A549 (cell line): ENCODE results near the gene FGD5. TPM values are rescaled to one million over a fixed set of nuclear protein-coding genes. Genes with fewer than 3 reads are reported as not detected.

ENCODE experiments used
- ATAC-seq, 2 experiments: fragments of 200-7000 bp in 1 of 2; fragments of >200 bp in 1 of 2; cut with Nextera tagmentation in 1 of 2; cut with Tn5 transposase in 1 of 2; 3 replicates each; pipeline versions ENCODE4 v1.8.0 to v1.9.1; 2018 to 2020; ENCODE audit warnings: mild to moderate bottlenecking in 1 of 2, moderate library complexity in 1 of 2
- CTCF ChIA-PET: fragments of 300-600 bp; sonication (Branson Sonifier 250); formaldehyde crosslinking; extraction: SDS; loops from one replicate; lab custom pipeline; 2021; ENCODE audit warnings: antibody characterized with exemption, inconsistent platforms; lab: Yijun Ruan, JAX
- POLR2A ChIA-PET: fragments of 350-600 bp; formaldehyde crosslinking; extraction: SDS; loops from one replicate; lab custom pipeline; 2021; ENCODE audit warnings: antibody characterized with exemption, inconsistent platforms; lab: Yijun Ruan, JAX
- DNase-seq, 2 experiments: peaks; one replicate each; pipeline versions ENCODE4 v3.0.0 to v3.0.0-alpha.2; 2011 to 2016; ENCODE audit warnings: low read depth in 1 of 2, low spot score in 1 of 2
- FAIRE-seq: peaks from 2 replicates; lab custom pipeline; 2011; peaks lifted over from hg19 to GRCh38; lab: Jason Lieb, UNC
- H3K27ac ChIP-seq, 2 experiments: fragments of >200 bp; sonication (Bioruptor Twin); formaldehyde crosslinking; 3 replicates each; pipeline ENCODE4 v1.5.1; 2016 to 2017
- H3K4me1 ChIP-seq: fragments of >200 bp; sonication (Bioruptor Twin); formaldehyde crosslinking; 3 replicates; pipeline ENCODE4 v1.6.1; 2016
- H3K4me2 ChIP-seq: fragments of >200 bp; sonication (Bioruptor Twin); formaldehyde crosslinking; 3 replicates; pipeline ENCODE4 v1.6.1; 2016
- H3K4me3 ChIP-seq: fragments of >200 bp; sonication (Bioruptor Twin); formaldehyde crosslinking; 3 replicates; pipeline ENCODE4 v1.5.1; 2016
- H3K9me3 ChIP-seq: fragments of >200 bp; sonication (Bioruptor Twin); formaldehyde crosslinking; 3 replicates; pipeline ENCODE4 v1.6.1; 2016
- BHLHE40 ChIP-seq: IDR thresholded peaks from 2 replicates; pipeline ENCODE4 v1.6.1; 2012; ENCODE audit warnings: low read depth, low read length, inconsistent platforms
- CBX2 ChIP-seq: fragments of 200-600 bp; sonication (generic); IDR thresholded peaks from 2 replicates; pipeline ENCODE4 v1.6.1; 2016; ENCODE audit warnings: low read depth, mild to moderate bottlenecking, borderline replicate concordance
- CEBPB ChIP-seq, 2 experiments: fragments of >200 bp in 1 of 2; sonication (Bioruptor Twin) in 1 of 2; formaldehyde crosslinking in 1 of 2; IDR thresholded peaks; 2 replicates each; pipeline ENCODE4 v1.6.1; 2012 to 2016
- E2F6 ChIP-seq: IDR thresholded peaks from 2 replicates; pipeline ENCODE4 v1.6.1; 2012; ENCODE audit warnings: low read depth, borderline replicate concordance
- EHMT2 ChIP-seq: fragments of 200-600 bp; sonication (generic); IDR thresholded peaks from 2 replicates; pipeline ENCODE4 v1.6.1; 2016; ENCODE audit warnings: antibody characterized with exemption, low read depth, mild to moderate bottlenecking, moderate library complexity
- EP300 ChIP-seq, 2 experiments: fragments of >200 bp; sonication (Bioruptor Twin); formaldehyde crosslinking; IDR thresholded peaks; 2 replicates in 1 of 2; 3 replicates in 1 of 2; pipeline ENCODE4 v1.6.1; 2016 to 2017
- FOSL2 ChIP-seq, 2 experiments: fragments of 450-650 bp in 1 of 2; fragments of >200 bp in 1 of 2; sonication (Bioruptor Twin) in 1 of 2; formaldehyde crosslinking; IDR thresholded peaks; 2 replicates each; pipeline versions ENCODE4 v1.5.0 to v1.6.1; 2016 to 2020; ENCODE audit warnings: mild to moderate bottlenecking in 1 of 2, moderate library complexity in 1 of 2
- FOXS1 ChIP-seq: fragments of 250-450 bp; sonication (Bioruptor Pico); IDR thresholded peaks from 2 replicates; pipeline ENCODE4 v1.5.0; 2020; ENCODE audit warnings: mild to moderate bottlenecking, moderate library complexity
- GATA3 ChIP-seq: IDR thresholded peaks from 2 replicates; pipeline ENCODE4 v1.6.1; 2012; ENCODE audit warnings: borderline replicate concordance
- HDAC2 ChIP-seq: fragments of 200-600 bp; sonication (generic); IDR thresholded peaks from 2 replicates; pipeline ENCODE4 v1.6.1; 2016
- HOXB5 ChIP-seq: fragments of 250-450 bp; sonication (Bioruptor Pico); IDR thresholded peaks from 2 replicates; pipeline ENCODE4 v1.5.0; 2020; ENCODE audit warnings: mild to moderate bottlenecking, moderate library complexity
- JUNB ChIP-seq: fragments of >200 bp; sonication (Bioruptor Twin); formaldehyde crosslinking; IDR thresholded peaks from 2 replicates; pipeline ENCODE4 v1.6.1; 2016
- MAFK ChIP-seq: fragments of 450-650 bp; IDR thresholded peaks from 2 replicates; pipeline ENCODE4 v1.6.1; 2014; ENCODE audit not compliant: partially characterized antibody
- MYC ChIP-seq: IDR thresholded peaks from 2 replicates; pipeline ENCODE4 v1.6.1; 2012; ENCODE audit warnings: mild to moderate bottlenecking, inconsistent platforms, low read length, improper control_type of control experiment, borderline replicate concordance
- NR3C1 ChIP-seq: fragments of >200 bp; sonication (Bioruptor Twin); formaldehyde crosslinking; IDR thresholded peaks from 3 replicates; pipeline ENCODE4 v1.6.1; 2017
- POLR2AphosphoS2 ChIP-seq: conservative IDR thresholded peaks from 2 replicates; pipeline ENCODE4 v1.6.1; 2012; ENCODE audit warnings: low read length, improper control_type of control experiment, inconsistent platforms
- RAD21 ChIP-seq, 2 experiments: fragments of >200 bp in 1 of 2; sonication (Bioruptor Twin) in 1 of 2; formaldehyde crosslinking in 1 of 2; IDR thresholded peaks in 1 of 2; conservative IDR thresholded peaks in 1 of 2; 2 replicates in 1 of 2; 3 replicates in 1 of 2; pipeline ENCODE4 v1.6.1; 2012 to 2018; ENCODE audit warnings: inconsistent platforms in 1 of 2
- RARB ChIP-seq: fragments of 250-450 bp; sonication (Bioruptor Pico); IDR thresholded peaks from 2 replicates; pipeline ENCODE4 v1.8.0; 2021; ENCODE audit warnings: mild to moderate bottlenecking, moderate library complexity
- REST ChIP-seq: fragments of 200-600 bp; sonication (generic); IDR thresholded peaks from 2 replicates; pipeline ENCODE4 v1.6.1; 2016; ENCODE audit warnings: antibody characterized with exemption, mild to moderate bottlenecking, moderate library complexity
- RFX5 ChIP-seq: fragments of 450-650 bp; IDR thresholded peaks from 2 replicates; pipeline ENCODE4 v1.7.1; 2014; ENCODE audit warnings: antibody characterized with exemption, mild to moderate bottlenecking, moderate library complexity
- TFCP2L1 ChIP-seq: fragments of 250-450 bp; sonication (Bioruptor Pico); IDR thresholded peaks from 2 replicates; pipeline ENCODE4 v1.5.0; 2021; ENCODE audit warnings: mild to moderate bottlenecking
- TP53 ChIP-seq: fragments of 250-450 bp; sonication (Bioruptor Pico); IDR thresholded peaks from 2 replicates; pipeline ENCODE4 v1.5.0; 2021; ENCODE audit warnings: mild to moderate bottlenecking, moderate library complexity
- USF2 ChIP-seq: fragments of 450-650 bp; IDR thresholded peaks from 2 replicates; pipeline ENCODE4 v1.6.1; 2014; ENCODE audit warnings: antibody characterized with exemption
- ZFP36 ChIP-seq: fragments of 450-650 bp; IDR thresholded peaks from 2 replicates; pipeline ENCODE4 v1.6.1; 2014; ENCODE audit warnings: borderline replicate concordance; ENCODE audit not compliant: partially characterized antibody
- ZNF302 ChIP-seq: fragments of 250-450 bp; sonication (Bioruptor Pico); IDR thresholded peaks from 2 replicates; pipeline ENCODE4 v1.9.0; 2021; ENCODE audit warnings: inconsistent platforms, mild to moderate bottlenecking, moderate library complexity
- ZSCAN20 ChIP-seq: fragments of 250-450 bp; sonication (Bioruptor Pico); IDR thresholded peaks from 2 replicates; pipeline ENCODE4 v1.8.0; 2022; ENCODE audit warnings: mild to moderate bottlenecking, moderate library complexity
- WGBS: methylation state at CpG from one replicate; pipeline ENCODE4 v1.1.6; 2017; ENCODE audit errors: missing lambda C conversion rate; 5-methylcytosine and 5-hydroxymethylcytosine counted together
- polyA plus RNA-seq, 4 experiments: library from polyadenylated mRNA; depleted of rRNA in 3 of 4; stranded (reverse); fragments of >200 nt; fragmentation: RNase III in 1 of 4; extraction: RNeasy Plus Mini Kit Qiagen cat#74134 plus additional on column Dnase treatment in 1 of 4; gene quantifications; 2 replicates in 3 of 4; 3 replicates in 1 of 4; pipeline ENCODE4 v1.2.3, GENCODE V29; 2011 to 2017
- TF ChIP-seq, protein P1 (sequence below): IDR thresholded peaks from 2 replicates; pipeline ENCODE4 v1.6.1; 2012
- TF ChIP-seq, protein P2 (sequence below): fragments of 250-450 bp; sonication (Bioruptor Pico); IDR thresholded peaks from 2 replicates; pipeline ENCODE4 v1.5.0; 2020; ENCODE audit warnings: low read depth, mild to moderate bottlenecking, moderate library complexity
- TF ChIP-seq, protein P3 (sequence below): fragments of 150-350 bp; IDR thresholded peaks from 2 replicates; pipeline ENCODE4 v1.6.1; 2014; ENCODE audit warnings: low read depth, mild to moderate bottlenecking, low read length

The FGD5 gene
- polyA plus RNA-seq, 2 of the 4 experiments (the other 2 are of a cell fraction) = 0.16 TPM; not detected in 1

DNA sequence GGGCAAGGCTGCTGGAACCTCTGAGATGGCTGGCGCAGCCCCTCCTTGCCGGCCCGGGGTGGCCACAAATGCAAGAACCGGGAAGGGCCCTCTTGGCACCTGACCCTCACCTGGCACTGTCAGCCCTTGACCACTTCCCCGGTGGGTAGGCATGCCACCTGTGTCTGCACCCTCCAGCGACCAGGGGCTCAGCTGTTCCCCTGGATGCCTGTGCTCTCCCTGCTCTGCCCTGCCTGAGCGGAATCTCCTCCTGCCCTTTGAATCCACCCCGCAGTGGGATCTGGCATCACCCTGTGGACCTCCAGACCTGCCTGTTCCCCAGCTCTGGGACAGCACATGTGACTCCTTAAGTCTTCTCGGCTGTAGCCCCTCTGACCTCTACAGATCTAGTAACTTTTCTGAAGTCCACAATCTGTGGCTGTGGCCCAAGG is 26.1 kb upstream of the FGD5 start:
- 56% methylated on average over 9 of the region's 9 CpGs for WGBS
- ChIA-PET CTCF (interaction anchor here (0.9 to 12.3 kb wide), 8 partner anchors 10 to 210 kb away, joined by 3 to 160 read pairs (median 4); no protein-coding TSS in a partner anchor), POLR2A (no interaction called here)
- DNase-seq (no peak), ATAC-seq (no peak), FAIRE-seq (no peak)
- Histone ChIP-seq H3K27ac (no peak overlapping the region), H3K4me2 (no peak overlapping the region), H3K4me1 (no peaks in the 10 kb centered on the region), H3K9me3 (no peaks in the 10 kb centered on the region), H3K4me3 (no peak overlapping the region)
- TF ChIP-seq, protein P1, sequence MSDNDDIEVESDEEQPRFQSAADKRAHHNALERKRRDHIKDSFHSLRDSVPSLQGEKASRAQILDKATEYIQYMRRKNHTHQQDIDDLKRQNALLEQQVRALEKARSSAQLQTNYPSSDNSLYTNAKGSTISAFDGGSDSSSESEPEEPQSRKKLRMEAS = no peak
- no peak for TF ChIP-seq GATA3
- TF ChIP-seq USF2 = no peak
- TF ChIP-seq NR3C1 = no peak
- no peak for TF ChIP-seq EHMT2
- no peak for TF ChIP-seq ZNF302 (CRISPR knock-in tag)
- TF ChIP-seq HDAC2 = no peak
- TF ChIP-seq ZSCAN20 (CRISPR knock-in tag) = no peak
- TF ChIP-seq CBX2 = no peak
- TF ChIP-seq RAD21 (conservative IDR thresholded peaks at IDR 0.05 in 1 of 2, IDR thresholded peaks at IDR 0.05 in 1 of 2) = no peak
- no peak for TF ChIP-seq FOSL2 (IDR thresholded peaks at IDR 0.05)
- no peak for TF ChIP-seq FOSL2 (CRISPR knock-in tag; IDR thresholded peaks at IDR 0.05)
- TF ChIP-seq MAFK = no peak
- TF ChIP-seq RARB (CRISPR knock-in tag) = no peak
- TF ChIP-seq TFCP2L1 = no peak
- no peak for TF ChIP-seq HOXB5 (CRISPR knock-in tag)
- TF ChIP-seq ZFP36 = no peak
- TF ChIP-seq, protein P2, sequence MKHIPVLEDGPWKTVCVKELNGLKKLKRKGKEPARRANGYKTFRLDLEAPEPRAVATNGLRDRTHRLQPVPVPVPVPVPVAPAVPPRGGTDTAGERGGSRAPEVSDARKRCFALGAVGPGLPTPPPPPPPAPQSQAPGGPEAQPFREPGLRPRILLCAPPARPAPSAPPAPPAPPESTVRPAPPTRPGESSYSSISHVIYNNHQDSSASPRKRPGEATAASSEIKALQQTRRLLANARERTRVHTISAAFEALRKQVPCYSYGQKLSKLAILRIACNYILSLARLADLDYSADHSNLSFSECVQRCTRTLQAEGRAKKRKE (CRISPR knock-in tag) = no peak
- TF ChIP-seq, all 56 proteins: peak for 0

DNA sequence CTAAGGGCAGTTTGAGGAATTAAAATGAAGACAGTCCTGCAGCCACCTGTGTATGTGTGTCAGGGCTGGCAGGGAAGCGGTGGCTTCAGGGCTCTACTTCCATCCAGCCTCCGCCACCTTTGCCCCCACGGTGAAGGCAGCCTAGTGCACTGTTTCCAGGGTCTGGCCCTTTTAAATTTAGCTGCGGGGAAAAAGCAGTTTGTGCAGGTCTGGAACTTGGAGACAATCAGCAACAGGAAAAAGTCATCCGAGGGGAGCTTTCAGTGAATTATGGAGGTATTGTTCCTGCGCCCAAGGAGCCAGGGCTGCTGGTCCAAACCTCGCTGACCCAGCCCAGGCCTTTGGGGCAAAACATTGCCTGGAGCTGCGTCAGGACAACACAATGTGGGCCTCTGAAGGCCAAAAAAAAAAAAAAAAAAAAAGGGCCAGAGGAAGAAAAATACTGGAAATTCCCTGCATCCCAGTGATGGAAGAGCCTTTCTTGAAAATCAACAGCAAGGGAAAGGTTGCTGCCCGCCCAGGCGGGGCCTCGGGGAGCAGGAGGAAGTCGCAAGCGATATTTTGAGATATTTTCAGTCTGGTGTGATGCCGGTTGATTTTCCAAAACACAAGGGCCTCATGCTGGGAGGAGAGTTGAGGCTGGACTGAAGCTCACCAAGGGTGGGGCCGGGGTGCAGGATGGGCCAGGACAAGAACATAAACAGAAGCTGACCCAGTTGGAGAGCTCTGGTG is 25.5 kb upstream of the FGD5 start:
- WGBS = 58% methylated on average over 15 of the region's 15 CpGs
- Histone ChIP-seq H3K4me1 (no peaks in the 10 kb centered on the region), H3K4me2 (no peak overlapping the region), H3K4me3 (no peak overlapping the region), H3K9me3 (no peaks in the 10 kb centered on the region), H3K27ac (no peak overlapping the region)
- FAIRE-seq (no peak), DNase-seq (no peak), ATAC-seq (no peak)
- POLR2A ChIA-PET = no interaction called here
- CTCF ChIA-PET = interaction anchor here (0.8 to 12.3 kb wide), 8 partner anchors 9 to 209 kb away, joined by 3 to 160 read pairs (median 3); no protein-coding TSS in a partner anchor
- TF ChIP-seq CEBPB (IDR thresholded peaks at IDR 0.05) (no peak), TP53 (CRISPR knock-in tag) (no peak), E2F6 (no peak), FOXS1 (CRISPR knock-in tag) (no peak), MYC (no peak), JUNB (no peak), RFX5 (no peak), REST (no peak), EP300 (IDR thresholded peaks at IDR 0.05) (no peak), MAFK (no peak), RAD21 (conservative IDR thresholded peaks at IDR 0.05 in 1 of 2, IDR thresholded peaks at IDR 0.05 in 1 of 2) (no peak), BHLHE40 (no peak), POLR2AphosphoS2 (no peak)
- TF ChIP-seq, protein P3, sequence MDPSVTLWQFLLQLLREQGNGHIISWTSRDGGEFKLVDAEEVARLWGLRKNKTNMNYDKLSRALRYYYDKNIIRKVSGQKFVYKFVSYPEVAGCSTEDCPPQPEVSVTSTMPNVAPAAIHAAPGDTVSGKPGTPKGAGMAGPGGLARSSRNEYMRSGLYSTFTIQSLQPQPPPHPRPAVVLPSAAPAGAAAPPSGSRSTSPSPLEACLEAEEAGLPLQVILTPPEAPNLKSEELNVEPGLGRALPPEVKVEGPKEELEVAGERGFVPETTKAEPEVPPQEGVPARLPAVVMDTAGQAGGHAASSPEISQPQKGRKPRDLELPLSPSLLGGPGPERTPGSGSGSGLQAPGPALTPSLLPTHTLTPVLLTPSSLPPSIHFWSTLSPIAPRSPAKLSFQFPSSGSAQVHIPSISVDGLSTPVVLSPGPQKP = no peak
